GM23248 (cell line): Measurements from ENCODE around the gene GATA5. TPM values are rescaled to one million over a fixed set of nuclear protein-coding genes. Genes with fewer than 3 reads are reported as not detected.

Experiments
- DNase-seq: peaks from one replicate; pipeline ENCODE4 v3.0.0-alpha.2; 2015
- H2AFZ ChIP-seq: fragments of 200-600 bp; sonication (generic); 2 replicates; pipeline ENCODE4 v1.6.1; 2016; ENCODE audit warnings: antibody characterized with exemption
- H3F3A ChIP-seq: fragments of 200-600 bp; sonication (generic); 2 replicates; pipeline ENCODE4 v1.6.1; 2016; ENCODE audit warnings: mild to moderate bottlenecking, antibody characterized with exemption, mixed run types; ENCODE audit not compliant: insufficient read depth
- H3K27ac ChIP-seq: fragments of 200-600 bp; sonication (generic); 2 replicates; pipeline ENCODE4 v1.5.1; 2016; ENCODE audit warnings: mild to moderate bottlenecking
- H3K27me3 ChIP-seq: fragments of 200-600 bp; sonication (generic); replicated peaks from 2 replicates; pipeline ENCODE4 v1.6.1; 2016; ENCODE audit warnings: mild to moderate bottlenecking; ENCODE audit not compliant: insufficient read depth
- H3K36me3 ChIP-seq: fragments of 200-600 bp; sonication (generic); 2 replicates; pipeline ENCODE4 v1.6.1; 2016; ENCODE audit warnings: low read depth, mild to moderate bottlenecking
- H3K4me1 ChIP-seq: fragments of 200-600 bp; sonication (generic); 2 replicates; pipeline ENCODE4 v1.6.1; 2016; ENCODE audit warnings: mild to moderate bottlenecking; ENCODE audit not compliant: insufficient read depth
- H3K4me2 ChIP-seq: fragments of 200-600 bp; sonication (generic); one replicate; pipeline ENCODE4 v1.6.1; 2016; ENCODE audit warnings: mild to moderate bottlenecking; ENCODE audit not compliant: unreplicated experiment
- H3K4me3 ChIP-seq: fragments of 200-600 bp; sonication (generic); 2 replicates; pipeline ENCODE4 v1.5.1; 2016; ENCODE audit warnings: mild to moderate bottlenecking
- H3K79me2 ChIP-seq: fragments of 200-600 bp; sonication (generic); 2 replicates; pipeline ENCODE4 v1.6.1; 2016; ENCODE audit warnings: mild to moderate bottlenecking; ENCODE audit not compliant: insufficient read depth
- H3K9ac ChIP-seq: fragments of 200-600 bp; sonication (generic); 2 replicates; pipeline ENCODE4 v1.6.1; 2016; ENCODE audit warnings: mild to moderate bottlenecking
- H3K9me2 ChIP-seq: fragments of 200-600 bp; sonication (generic); 2 replicates; pipeline ENCODE4 v1.6.1; 2016; ENCODE audit warnings: mixed run types, mild to moderate bottlenecking, moderate library complexity; ENCODE audit not compliant: insufficient read depth
- H3K9me3 ChIP-seq: fragments of 200-600 bp; sonication (generic); one replicate; pipeline ENCODE4 v1.6.1; 2017; ENCODE audit warnings: low read depth
- H4K20me1 ChIP-seq: fragments of 200-600 bp; sonication (generic); 2 replicates; pipeline ENCODE4 v1.6.0; 2016; ENCODE audit not compliant: insufficient read depth
- EZH2 ChIP-seq: fragments of 200-600 bp; sonication (generic); IDR thresholded peaks from 2 replicates; pipeline ENCODE4 v1.6.1; 2018; ENCODE audit warnings: antibody characterized with exemption, mild to moderate bottlenecking; ENCODE audit not compliant: insufficient read depth, poor library complexity, severe bottlenecking
- EZH2phosphoT487 ChIP-seq: fragments of 200-600 bp; sonication (generic); IDR thresholded peaks from 2 replicates; pipeline ENCODE4 v1.6.1; 2018; ENCODE audit warnings: antibody characterized with exemption, moderate library complexity, mild to moderate bottlenecking, low read depth; ENCODE audit not compliant: insufficient read depth
- WGBS, 2 experiments: methylation state at CpG; one replicate each; pipeline ENCODE4 v1.1.6; 2015 to 2017; ENCODE audit warnings: low lambda C conversion rate in 2 of 2, low coverage in 1 of 2; ENCODE audit errors: missing lambda C conversion rate in 2 of 2; 5-methylcytosine and 5-hydroxymethylcytosine counted together
- in situ Hi-C: fragments of 300-500 bp; cut with MboI; formaldehyde crosslinking; loops from 2 replicates; pipeline ENCODE4 v1.15.0; 2020
- polyA plus RNA-seq: library from polyadenylated mRNA; unstranded; fragments of >200 nt; fragmentation: Nextera tagmentation; extraction: Ambion mirVana; gene quantifications from 2 replicates; pipeline ENCODE4 v1.2.1, GENCODE V29; 2016
- total RNA-seq: library from RNA; depleted of rRNA; stranded (reverse); fragments of >200 nt; shearing (Covaris generic); gene quantifications from 2 replicates; pipeline ENCODE4 v1.2.3, GENCODE V29; 2014; rRNA removed

The GATA5 gene
- total and polyA plus RNA-seq, 2 experiments from 2014 or later = not detected

DNA sequence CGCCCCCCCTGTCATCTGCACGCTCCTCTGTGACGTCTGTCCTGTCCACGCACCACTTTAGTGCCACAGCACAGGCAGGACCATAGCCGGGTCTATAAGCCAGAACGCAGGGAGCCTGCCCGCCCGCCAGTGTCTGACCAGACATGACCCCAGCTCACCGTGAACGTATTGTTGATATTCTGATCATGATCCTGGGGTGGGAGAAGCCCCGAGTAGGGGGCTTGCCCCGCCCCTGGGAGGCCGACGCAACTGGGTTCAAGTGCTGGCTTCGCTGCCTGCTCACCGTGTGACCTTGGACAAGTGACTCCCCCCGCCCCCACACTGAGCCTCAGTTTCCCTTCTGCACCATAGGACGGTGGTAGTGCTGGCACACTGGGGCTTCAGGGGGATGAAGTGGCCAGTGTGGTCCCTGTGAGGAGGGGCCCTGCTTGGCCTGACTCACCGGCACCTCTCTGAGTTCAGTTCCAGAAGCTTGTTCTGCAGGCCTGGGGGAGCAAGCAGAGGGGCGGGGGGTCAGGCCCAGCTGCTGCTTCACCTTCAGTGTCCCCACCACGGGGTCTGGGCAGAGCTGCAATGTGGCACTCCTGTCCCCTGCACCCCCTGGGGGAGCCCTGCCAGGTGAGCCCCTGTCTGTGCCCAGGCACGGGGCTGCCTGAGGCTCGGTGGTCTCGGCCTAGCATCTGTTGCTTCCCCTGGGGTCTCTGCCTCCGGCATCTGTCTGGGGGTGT lies 57.6 kb downstream of the GATA5 start:
- no peak overlapping the region for H3K27ac ChIP-seq
- no peaks in the 10 kb centered on the region for H4K20me1 ChIP-seq
- H3F3A ChIP-seq = no peaks in the 10 kb centered on the region
- in situ Hi-C loops = no loop called here
- 48 to 58% methylated on average over 21 to 25 of the region's 25 CpGs for WGBS, 2 experiments
- H3K4me3 ChIP-seq = no peak overlapping the region
- no peaks in the 10 kb centered on the region for H3K9me2 ChIP-seq
- no peak overlapping the region for H2AFZ ChIP-seq
- H3K36me3 ChIP-seq = no peaks in the 10 kb centered on the region
- H3K4me2 ChIP-seq = no peak overlapping the region
- no peaks in the 10 kb centered on the region for H3K9me3 ChIP-seq
- H3K9ac ChIP-seq = no peak overlapping the region
- H3K27me3 ChIP-seq = no peaks in the 10 kb centered on the region
- DNase-seq = no peak
- TF ChIP-seq EZH2 (no peak), EZH2phosphoT487 (no peak)
- H3K79me2 ChIP-seq = no peaks in the 10 kb centered on the region
- no peaks in the 10 kb centered on the region for H3K4me1 ChIP-seq

DNA sequence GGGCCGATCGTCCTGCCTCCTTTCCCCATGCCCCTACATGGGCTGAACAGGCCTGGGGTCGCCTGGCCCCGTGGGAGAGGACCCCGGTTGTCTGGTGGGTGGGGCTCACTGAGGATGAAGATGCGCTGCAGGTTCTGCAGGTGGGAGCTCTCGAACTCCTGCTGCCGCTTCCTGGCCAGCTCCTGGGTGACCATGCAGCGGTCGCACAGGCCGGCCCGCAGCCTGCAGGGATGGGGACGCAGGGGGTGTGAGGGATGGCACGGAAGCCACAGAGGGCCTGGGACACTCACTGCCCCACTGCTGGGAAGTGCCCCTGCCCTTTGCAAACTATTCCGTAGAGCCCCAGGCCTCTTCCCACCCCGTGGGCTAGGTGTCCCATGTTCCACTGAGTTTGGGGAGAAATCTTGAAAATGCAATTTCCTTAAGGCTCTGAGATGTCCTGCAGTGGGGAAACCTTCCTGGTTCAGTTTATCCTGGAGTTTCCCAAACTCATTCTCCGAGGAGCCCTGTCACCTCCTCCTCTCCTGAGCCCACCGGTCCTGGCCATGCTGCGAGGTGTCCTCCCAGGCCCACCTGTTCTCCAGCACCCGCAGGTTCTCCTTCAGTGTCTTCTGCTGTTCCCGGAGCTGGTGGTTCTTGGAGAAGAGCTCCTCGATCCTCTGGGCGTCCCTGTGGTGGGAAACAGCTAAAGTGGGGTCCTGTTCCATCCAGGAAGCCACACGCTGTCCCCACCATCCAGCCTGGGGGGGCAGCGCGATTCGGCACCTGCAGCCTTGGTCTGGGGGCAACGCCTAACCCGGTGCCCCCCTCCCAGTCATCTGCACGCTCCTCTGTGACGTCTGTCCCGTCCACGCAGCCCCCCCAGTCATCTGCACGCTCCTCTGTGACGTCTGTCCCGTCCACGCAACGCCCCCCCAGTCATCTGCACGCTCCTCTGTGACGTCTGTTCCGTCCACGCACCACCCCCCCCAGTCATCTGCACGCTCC lies 58.9 kb downstream of the GATA5 start:
- Histone ChIP-seq H3K9me3 (no peaks in the 10 kb centered on the region), H3K9me2 (no peaks in the 10 kb centered on the region), H3F3A (no peaks in the 10 kb centered on the region), H3K36me3 (no peaks in the 10 kb centered on the region), H3K27me3 (no peaks in the 10 kb centered on the region), H2AFZ (no peak overlapping the region), H3K9ac (no peak overlapping the region), H3K79me2 (no peaks in the 10 kb centered on the region), H3K4me1 (no peaks in the 10 kb centered on the region), H4K20me1 (no peaks in the 10 kb centered on the region), H3K4me3 (no peak overlapping the region), H3K27ac (no peak overlapping the region), H3K4me2 (no peak overlapping the region)
- in situ Hi-C loops = no loop called here
- no peak for TF ChIP-seq EZH2
- TF ChIP-seq EZH2phosphoT487 = no peak
- 60% methylated on average over 21 to 41 of the region's 43 CpGs for WGBS, 2 experiments
- DNase-seq = no peak

DNA sequence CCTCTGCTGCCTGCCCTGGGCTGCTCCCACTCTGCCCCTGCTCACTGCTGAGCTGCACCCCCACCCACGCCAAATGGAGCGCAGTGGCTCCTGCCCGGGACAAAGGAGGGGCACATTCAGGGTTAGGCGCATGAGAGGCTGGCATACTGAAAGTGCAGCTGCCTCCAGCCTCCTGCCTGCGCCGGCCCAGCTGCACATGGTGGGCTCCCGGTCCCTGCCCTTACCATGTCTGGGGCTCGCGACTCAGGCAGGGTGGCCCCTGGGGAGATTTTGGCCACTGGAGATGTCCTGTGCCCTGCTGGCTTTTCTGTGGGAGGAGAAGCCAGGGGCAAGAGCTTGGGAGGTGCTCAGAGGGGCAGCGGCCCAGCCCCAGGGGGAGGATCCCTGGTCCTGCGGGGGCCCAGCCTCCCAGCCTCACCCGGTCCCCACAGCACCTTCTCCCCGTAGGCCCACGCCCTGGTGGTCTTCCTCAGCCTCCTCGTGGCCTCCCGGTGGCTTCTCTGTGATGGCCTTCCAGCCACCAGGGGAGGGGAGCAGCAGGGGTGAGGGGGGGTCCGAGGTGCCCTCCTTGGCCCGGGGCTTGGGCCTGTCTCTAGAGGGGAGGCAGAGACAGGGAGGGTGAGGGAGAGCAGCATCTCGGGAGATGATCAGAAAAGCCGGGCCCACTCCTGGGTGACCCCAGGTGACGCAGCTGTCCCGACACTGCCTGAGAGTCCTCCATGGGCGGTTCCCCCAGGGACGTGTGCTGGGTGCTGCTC lies 60.3 kb downstream of the GATA5 start:
- no peaks in the 10 kb centered on the region for H3K4me1 ChIP-seq
- 47 to 49% methylated on average over 23 to 24 of the region's 24 CpGs for WGBS, 2 experiments

DNA sequence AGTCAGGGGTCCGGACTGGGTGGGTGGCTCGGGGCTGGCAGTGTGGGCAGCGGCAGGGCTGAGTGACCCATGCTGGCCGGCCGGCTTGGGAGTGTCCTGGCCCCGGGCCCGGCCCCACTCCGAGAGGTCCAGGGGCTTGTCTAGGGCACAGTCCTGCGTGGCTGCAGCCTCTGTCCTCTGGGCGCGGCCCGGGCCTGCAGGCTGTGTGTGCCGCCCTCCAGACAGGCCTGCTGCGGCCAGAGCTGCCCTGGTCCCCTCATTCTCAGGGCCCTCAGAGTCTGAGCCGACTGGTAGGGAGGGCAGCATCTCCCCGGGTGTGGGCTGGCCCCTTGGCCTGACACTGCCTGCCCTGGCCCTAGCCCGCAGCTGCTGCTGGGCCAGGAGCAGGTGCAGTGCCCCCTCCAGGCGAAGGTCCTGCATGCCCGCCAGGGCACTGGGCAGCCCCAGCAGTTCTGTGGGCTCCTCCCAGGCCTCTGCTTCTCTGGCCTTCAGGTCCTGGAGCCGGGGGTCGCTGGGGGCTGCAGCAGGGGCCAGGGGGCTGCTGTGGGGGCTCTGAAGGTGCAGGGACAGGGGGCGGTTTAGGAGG lies 61.8 kb downstream of the GATA5 start:
- Histone ChIP-seq H3K4me3 (no peak overlapping the region), H3K4me1 (no peaks in the 10 kb centered on the region), H3K4me2 (no peak overlapping the region), H3K79me2 (no peaks in the 10 kb centered on the region), H3K27me3 (no peaks in the 10 kb centered on the region), H3K9ac (no peak overlapping the region), H3K36me3 (no peaks in the 10 kb centered on the region), H3F3A (no peaks in the 10 kb centered on the region), H3K9me3 (no peaks in the 10 kb centered on the region), H3K9me2 (no peaks in the 10 kb centered on the region), H3K27ac (no peak overlapping the region), H4K20me1 (no peaks in the 10 kb centered on the region), H2AFZ (no peak overlapping the region)
- peak; percentile 22 for DNase-seq
- 39 to 50% methylated on average over 15 to 22 of the region's 22 CpGs for WGBS, 2 experiments
- in situ Hi-C loops = no loop called here
- TF ChIP-seq EZH2 = no peak
- no peak for TF ChIP-seq EZH2phosphoT487

More for the DNA sequence above, 60.3 kb downstream of the GATA5 start:
- no peaks in the 10 kb centered on the region for H3F3A ChIP-seq
- H3K36me3 ChIP-seq = no peaks in the 10 kb centered on the region
- no peak overlapping the region for H3K9ac ChIP-seq
- no peak overlapping the region for H3K4me2 ChIP-seq
- no peaks in the 10 kb centered on the region for H3K9me2 ChIP-seq
- no peak overlapping the region for H2AFZ ChIP-seq
- in situ Hi-C loops = no loop called here
- H3K27ac ChIP-seq = no peak overlapping the region
- no peak overlapping the region for H3K4me3 ChIP-seq
- H3K27me3 ChIP-seq = no peaks in the 10 kb centered on the region
- H4K20me1 ChIP-seq = no peaks in the 10 kb centered on the region
- TF ChIP-seq EZH2phosphoT487 (no peak), EZH2 (no peak)
- no peak for DNase-seq
- H3K9me3 ChIP-seq = no peaks in the 10 kb centered on the region
- H3K79me2 ChIP-seq = no peaks in the 10 kb centered on the region

Other genes with a start within 250 kb of the GATA5 start
- gene OSBPL2, start 237.5 kb downstream of the GATA5 start, total RNA-seq = 22.4 and 27.9 TPM in 2 replicates
- gene OSBPL2, start 237.5 kb downstream of the GATA5 start, polyA plus RNA-seq = 22.2 and 24.8 TPM in 2 replicates
- 117 and 138 TPM in 2 replicates for gene ADRM1, start 173.0 kb downstream of the GATA5 start, total RNA-seq
- gene ADRM1, start 173.0 kb downstream of the GATA5 start, polyA plus RNA-seq = 162 and 175 TPM in 2 replicates
- 4.5 and 13.9 TPM in 2 replicates for gene LAMA5, start 108.7 kb downstream of the GATA5 start, total RNA-seq
- gene LAMA5, start 108.7 kb downstream of the GATA5 start, polyA plus RNA-seq = 4.3 and 6.0 TPM in 2 replicates
- 1,039 and 1,622 TPM in 2 replicates for gene RPS21, start 88.9 kb downstream of the GATA5 start, total RNA-seq
- gene RPS21, start 88.9 kb downstream of the GATA5 start, polyA plus RNA-seq = 566 and 639 TPM in 2 replicates
- 3.0 and 7.3 TPM in 2 replicates for gene CABLES2, start 68.7 kb downstream of the GATA5 start, total RNA-seq
- 0.66 and 0.82 TPM in 2 replicates for gene CABLES2, start 68.7 kb downstream of the GATA5 start, polyA plus RNA-seq
- not detected in 2 replicates for gene RBBP8NL, start 48.5 kb downstream of the GATA5 start, total RNA-seq
- not detected in 2 replicates for gene RBBP8NL, start 48.5 kb downstream of the GATA5 start, polyA plus RNA-seq
- 0.22 TPM in 1 of 2 replicates, not detected in the other for gene SLCO4A1, start 166.5 kb upstream of the GATA5 start, total RNA-seq
- 0.10 and 0.43 TPM in 2 replicates for gene SLCO4A1, start 166.5 kb upstream of the GATA5 start, polyA plus RNA-seq
- gene NTSR1, start 232.8 kb upstream of the GATA5 start, total RNA-seq = not detected in 2 replicates
- not detected in 2 replicates for gene NTSR1, start 232.8 kb upstream of the GATA5 start, polyA plus RNA-seq